Liver (tissue), 9 donors: ENCODE results near the gene CFDP1. TPM values are rescaled to one million over a fixed set of nuclear protein-coding genes. Genes with fewer than 3 reads are reported as not detected.

Source experiments
- DNase-seq: peaks from one replicate; pipeline ENCODE4 v3.0.0-alpha.2; 2017; ENCODE audit warnings: low spot score
- H3K27ac ChIP-seq, 2 donors: one replicate each; pipeline ENCODE4 v1.7.0; 2013; ENCODE audit warnings: inconsistent platforms in 2 of 2, low read length in 2 of 2, control low read depth in 1 of 2, low read depth in 1 of 2, mild to moderate bottlenecking in 1 of 2
- H3K27me3 ChIP-seq, 4 donors: one replicate each; pipeline versions ENCODE4 v1.6.1 to v1.7.0; 2013; ENCODE audit warnings: low read length in 3 of 4, inconsistent platforms in 1 of 4, mild to moderate bottlenecking in 1 of 4, moderate library complexity in 1 of 4; ENCODE audit not compliant: control insufficient read depth in 4 of 4, insufficient read depth in 4 of 4
- H3K36me3 ChIP-seq, 4 donors: one replicate each; pipeline versions ENCODE4 v1.6.1 to v1.7.0; 2013; ENCODE audit warnings: low read length in 3 of 4, mild to moderate bottlenecking in 3 of 4, low read depth in 1 of 4, moderate library complexity in 1 of 4; ENCODE audit not compliant: control insufficient read depth in 4 of 4, insufficient read depth in 3 of 4
- H3K4me1 ChIP-seq, 4 donors: one replicate each; pipeline versions ENCODE4 v1.6.1 to v1.7.0; 2013; ENCODE audit warnings: low read length in 3 of 4, mild to moderate bottlenecking in 3 of 4, moderate library complexity in 1 of 4; ENCODE audit not compliant: control insufficient read depth in 4 of 4, insufficient read depth in 4 of 4
- H3K4me3 ChIP-seq, 3 donors: one replicate each; pipeline versions ENCODE4 v1.6.1 to v1.7.0; 2013; ENCODE audit warnings: low read length in 3 of 3, control low read depth in 1 of 3, low read depth in 1 of 3, mild to moderate bottlenecking in 1 of 3
- H3K9ac ChIP-seq, 2 donors: one replicate each; pipeline ENCODE4 v1.7.0; 2013; ENCODE audit warnings: low read length in 2 of 2, mild to moderate bottlenecking in 2 of 2, moderate library complexity in 2 of 2, control low read depth in 1 of 2, low read depth in 1 of 2
- H3K9me3 ChIP-seq, 4 donors: one replicate each; pipeline versions ENCODE4 v1.6.1 to v1.7.0; 2013; ENCODE audit warnings: low read length in 3 of 4; ENCODE audit not compliant: control insufficient read depth in 4 of 4
- EGR1 ChIP-seq, 2 donors: IDR thresholded peaks; 2 replicates each; pipeline ENCODE4 v1.6.1; 2016 to 2018; ENCODE audit warnings: antibody characterized with exemption in 2 of 2, low read depth in 2 of 2
- FOXA1 ChIP-seq: IDR thresholded peaks from 2 replicates; pipeline ENCODE4 v1.6.1; 2016; ENCODE audit warnings: antibody characterized with exemption
- FOXA2 ChIP-seq: IDR thresholded peaks from 2 replicates; pipeline ENCODE4 v1.6.1; 2016; ENCODE audit warnings: antibody characterized with exemption
- GABPA ChIP-seq, 2 donors: IDR thresholded peaks in 1 of 2; conservative IDR thresholded peaks in 1 of 2; 2 replicates each; pipeline ENCODE4 v1.6.1; 2016; ENCODE audit warnings: antibody characterized with exemption in 2 of 2, mild to moderate bottlenecking in 1 of 2, moderate library complexity in 1 of 2
- HNF4A ChIP-seq, 2 donors: conservative IDR thresholded peaks; 2 replicates each; pipeline ENCODE4 v1.6.1; 2016; ENCODE audit warnings: antibody characterized with exemption in 2 of 2, mild to moderate bottlenecking in 2 of 2
- HNF4G ChIP-seq: IDR thresholded peaks from 2 replicates; pipeline ENCODE4 v1.6.1; 2016; ENCODE audit warnings: antibody characterized with exemption
- JUND ChIP-seq, 2 donors: IDR thresholded peaks; 2 replicates each; pipeline ENCODE4 v1.6.1; 2016; ENCODE audit warnings: antibody characterized with exemption in 2 of 2
- NR2F2 ChIP-seq: IDR thresholded peaks from 2 replicates; pipeline ENCODE4 v1.6.1; 2016; ENCODE audit warnings: antibody characterized with exemption
- RXRA ChIP-seq, 2 donors: IDR thresholded peaks; 2 replicates each; pipeline ENCODE4 v1.6.1; 2017 to 2018; ENCODE audit warnings: antibody characterized with exemption in 2 of 2, mild to moderate bottlenecking in 1 of 2
- SP1 ChIP-seq: IDR thresholded peaks from 2 replicates; pipeline ENCODE4 v1.6.1; 2018; ENCODE audit warnings: antibody characterized with exemption, mild to moderate bottlenecking
- TAF1 ChIP-seq: conservative IDR thresholded peaks from 2 replicates; pipeline ENCODE4 v1.6.1; 2016; ENCODE audit warnings: antibody characterized with exemption, mild to moderate bottlenecking
- YY1 ChIP-seq: IDR thresholded peaks from 2 replicates; pipeline ENCODE4 v1.6.1; 2016; ENCODE audit warnings: antibody characterized with exemption, mild to moderate bottlenecking
- WGBS: extraction: QIAGEN DNeasy Blood & Tissue Kit; methylation state at CpG from one replicate; pipeline ENCODE4 v1.1.7; 2013; 5-methylcytosine and 5-hydroxymethylcytosine counted together
- polyA plus RNA-seq, 2 donors: library from polyadenylated mRNA; stranded (reverse) in 1 of 2; unstranded in 1 of 2; fragments of 200-250 nt in 1 of 2; fragments of >200 nt in 1 of 2; fragmentation: Nextera tagmentation in 1 of 2; extraction: Ambion mirVana in 1 of 2; gene quantifications; one replicate each; pipeline versions ENCODE4 v1.2.1 to v1.2.3, GENCODE V29; 2013 to 2015
- total RNA-seq, 2 donors: library from RNA; depleted of rRNA; stranded (reverse); fragments of >200 nt; gene quantifications; one replicate each; pipeline ENCODE4 v1.2.3, GENCODE V29; 2014
- TF ChIP-seq, protein P1 (sequence below): IDR thresholded peaks from 2 replicates; pipeline ENCODE4 v1.6.1; 2016; ENCODE audit warnings: antibody characterized with exemption
- TF ChIP-seq, protein P2 (sequence below): IDR thresholded peaks from 2 replicates; pipeline ENCODE4 v1.6.1; 2016; ENCODE audit warnings: antibody characterized with exemption, mild to moderate bottlenecking
- TF ChIP-seq, protein P3 (sequence below): IDR thresholded peaks from 2 replicates; pipeline ENCODE4 v1.6.1; 2016; ENCODE audit warnings: antibody characterized with exemption
- TF ChIP-seq, protein P4 (sequence below): fragments of 150-350 bp; IDR thresholded peaks from 2 replicates; pipeline ENCODE4 v1.5.1; 2017; ENCODE audit warnings: improper control_type of control experiment, low read depth, low read length; ENCODE audit not compliant: missing input control
- donor health status: healthy.
- donor health status: healthy.
- donor health status: healthy.
- donor health status: healthy.
- donor health status: healthy.

Gene CFDP1
- total and polyA plus RNA-seq, 4 donors = 20.5 to 49.2 (median 33.9) TPM

DNA sequence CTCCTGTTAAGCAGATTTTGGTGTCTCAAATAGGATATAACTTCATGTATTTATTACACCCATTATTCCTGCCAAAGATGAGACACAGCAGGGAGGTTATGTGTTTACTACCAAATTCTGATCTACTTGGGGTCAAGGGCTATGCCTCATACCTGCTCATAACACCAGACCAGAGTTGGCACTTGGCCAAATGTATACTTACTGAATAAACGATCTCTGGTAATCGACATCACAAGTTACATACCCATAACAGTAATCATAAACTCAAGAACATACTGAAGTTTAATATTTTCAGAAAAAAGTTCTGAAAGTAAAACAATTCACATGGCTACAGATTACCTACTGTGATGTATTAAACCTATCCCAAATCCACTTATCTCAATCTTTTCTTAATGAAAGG lies 28.3 kb upstream of the CFDP1 start:
- H3K36me3 ChIP-seq = no peaks in the 10 kb centered on the region
- TF ChIP-seq HNF4A (conservative IDR thresholded peaks at IDR 0.05) (no peak), HNF4G (no peak), TAF1 (no peak), SP1 (no peak), NR2F2 (no peak), JUND (IDR thresholded peaks at IDR 0.05) (no peak), FOXA1 (no peak), EGR1 (IDR thresholded peaks at IDR 0.05; ENCODE audit: low read depth in 2 of 2) (no peak), FOXA2 (no peak), GABPA (IDR thresholded peaks at IDR 0.05 in 1 of 2, conservative IDR thresholded peaks at IDR 0.05 in 1 of 2) (no peak)
- TF ChIP-seq, protein P1, sequence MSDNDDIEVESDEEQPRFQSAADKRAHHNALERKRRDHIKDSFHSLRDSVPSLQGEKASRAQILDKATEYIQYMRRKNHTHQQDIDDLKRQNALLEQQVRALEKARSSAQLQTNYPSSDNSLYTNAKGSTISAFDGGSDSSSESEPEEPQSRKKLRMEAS = no peak

DNA sequence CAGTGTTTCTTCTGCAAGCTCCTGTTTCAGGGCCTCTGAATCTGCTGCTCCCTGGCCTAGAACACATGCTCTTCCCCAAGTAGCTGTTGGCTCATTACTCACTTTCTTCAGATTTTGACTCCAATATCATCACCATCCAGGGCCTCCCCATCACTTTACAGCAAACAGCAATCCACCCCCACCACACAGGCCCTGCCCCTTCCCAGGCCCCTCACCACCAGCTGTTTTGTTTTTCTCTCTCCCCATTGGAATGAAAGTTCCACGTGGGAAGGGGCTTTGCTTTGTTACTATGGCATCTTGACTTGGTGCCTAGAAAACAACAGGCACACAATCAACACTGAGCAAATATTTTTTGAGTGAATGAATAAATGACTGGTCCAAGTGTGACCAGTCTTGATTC lies 27.1 kb upstream of the CFDP1 start:
- no peak for DNase-seq

More for the DNA sequence above, 28.3 kb upstream of the CFDP1 start:
- H3K4me3 ChIP-seq = no peak overlapping the region
- no peaks in the 10 kb centered on the region for H3K27me3 ChIP-seq
- WGBS = 81% methylated on average over 2 of the region's 2 CpGs
- no peak overlapping the region for H3K9ac ChIP-seq
- H3K4me1 ChIP-seq = peaks cover 0 to 11% (median 8%) of the 10 kb centered on the region in 4 donors
- DNase-seq = no peak
- no peak overlapping the region for H3K27ac ChIP-seq
- no peaks in the 10 kb centered on the region for H3K9me3 ChIP-seq

More for the DNA sequence above, 27.1 kb upstream of the CFDP1 start:
- H3K4me3 ChIP-seq = no peak overlapping the region
- H3K9me3 ChIP-seq = no peaks in the 10 kb centered on the region
- no peaks in the 10 kb centered on the region for H3K27me3 ChIP-seq
- no peak overlapping the region for H3K9ac ChIP-seq
- H3K27ac ChIP-seq = no peak overlapping the region
- no peak for TF ChIP-seq FOXA2
- TF ChIP-seq, protein P2, sequence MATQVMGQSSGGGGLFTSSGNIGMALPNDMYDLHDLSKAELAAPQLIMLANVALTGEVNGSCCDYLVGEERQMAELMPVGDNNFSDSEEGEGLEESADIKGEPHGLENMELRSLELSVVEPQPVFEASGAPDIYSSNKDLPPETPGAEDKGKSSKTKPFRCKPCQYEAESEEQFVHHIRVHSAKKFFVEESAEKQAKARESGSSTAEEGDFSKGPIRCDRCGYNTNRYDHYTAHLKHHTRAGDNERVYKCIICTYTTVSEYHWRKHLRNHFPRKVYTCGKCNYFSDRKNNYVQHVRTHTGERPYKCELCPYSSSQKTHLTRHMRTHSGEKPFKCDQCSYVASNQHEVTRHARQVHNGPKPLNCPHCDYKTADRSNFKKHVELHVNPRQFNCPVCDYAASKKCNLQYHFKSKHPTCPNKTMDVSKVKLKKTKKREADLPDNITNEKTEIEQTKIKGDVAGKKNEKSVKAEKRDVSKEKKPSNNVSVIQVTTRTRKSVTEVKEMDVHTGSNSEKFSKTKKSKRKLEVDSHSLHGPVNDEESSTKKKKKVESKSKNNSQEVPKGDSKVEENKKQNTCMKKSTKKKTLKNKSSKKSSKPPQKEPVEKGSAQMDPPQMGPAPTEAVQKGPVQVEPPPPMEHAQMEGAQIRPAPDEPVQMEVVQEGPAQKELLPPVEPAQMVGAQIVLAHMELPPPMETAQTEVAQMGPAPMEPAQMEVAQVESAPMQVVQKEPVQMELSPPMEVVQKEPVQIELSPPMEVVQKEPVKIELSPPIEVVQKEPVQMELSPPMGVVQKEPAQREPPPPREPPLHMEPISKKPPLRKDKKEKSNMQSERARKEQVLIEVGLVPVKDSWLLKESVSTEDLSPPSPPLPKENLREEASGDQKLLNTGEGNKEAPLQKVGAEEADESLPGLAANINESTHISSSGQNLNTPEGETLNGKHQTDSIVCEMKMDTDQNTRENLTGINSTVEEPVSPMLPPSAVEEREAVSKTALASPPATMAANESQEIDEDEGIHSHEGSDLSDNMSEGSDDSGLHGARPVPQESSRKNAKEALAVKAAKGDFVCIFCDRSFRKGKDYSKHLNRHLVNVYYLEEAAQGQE = no peak
- TF ChIP-seq, protein P3, sequence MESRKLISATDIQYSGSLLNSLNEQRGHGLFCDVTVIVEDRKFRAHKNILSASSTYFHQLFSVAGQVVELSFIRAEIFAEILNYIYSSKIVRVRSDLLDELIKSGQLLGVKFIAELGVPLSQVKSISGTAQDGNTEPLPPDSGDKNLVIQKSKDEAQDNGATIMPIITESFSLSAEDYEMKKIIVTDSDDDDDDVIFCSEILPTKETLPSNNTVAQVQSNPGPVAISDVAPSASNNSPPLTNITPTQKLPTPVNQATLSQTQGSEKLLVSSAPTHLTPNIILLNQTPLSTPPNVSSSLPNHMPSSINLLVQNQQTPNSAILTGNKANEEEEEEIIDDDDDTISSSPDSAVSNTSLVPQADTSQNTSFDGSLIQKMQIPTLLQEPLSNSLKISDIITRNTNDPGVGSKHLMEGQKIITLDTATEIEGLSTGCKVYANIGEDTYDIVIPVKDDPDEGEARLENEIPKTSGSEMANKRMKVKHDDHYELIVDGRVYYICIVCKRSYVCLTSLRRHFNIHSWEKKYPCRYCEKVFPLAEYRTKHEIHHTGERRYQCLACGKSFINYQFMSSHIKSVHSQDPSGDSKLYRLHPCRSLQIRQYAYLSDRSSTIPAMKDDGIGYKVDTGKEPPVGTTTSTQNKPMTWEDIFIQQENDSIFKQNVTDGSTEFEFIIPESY = no peak
- TF ChIP-seq RXRA (IDR thresholded peaks at IDR 0.05) = no peak
- TF ChIP-seq, protein P4, sequence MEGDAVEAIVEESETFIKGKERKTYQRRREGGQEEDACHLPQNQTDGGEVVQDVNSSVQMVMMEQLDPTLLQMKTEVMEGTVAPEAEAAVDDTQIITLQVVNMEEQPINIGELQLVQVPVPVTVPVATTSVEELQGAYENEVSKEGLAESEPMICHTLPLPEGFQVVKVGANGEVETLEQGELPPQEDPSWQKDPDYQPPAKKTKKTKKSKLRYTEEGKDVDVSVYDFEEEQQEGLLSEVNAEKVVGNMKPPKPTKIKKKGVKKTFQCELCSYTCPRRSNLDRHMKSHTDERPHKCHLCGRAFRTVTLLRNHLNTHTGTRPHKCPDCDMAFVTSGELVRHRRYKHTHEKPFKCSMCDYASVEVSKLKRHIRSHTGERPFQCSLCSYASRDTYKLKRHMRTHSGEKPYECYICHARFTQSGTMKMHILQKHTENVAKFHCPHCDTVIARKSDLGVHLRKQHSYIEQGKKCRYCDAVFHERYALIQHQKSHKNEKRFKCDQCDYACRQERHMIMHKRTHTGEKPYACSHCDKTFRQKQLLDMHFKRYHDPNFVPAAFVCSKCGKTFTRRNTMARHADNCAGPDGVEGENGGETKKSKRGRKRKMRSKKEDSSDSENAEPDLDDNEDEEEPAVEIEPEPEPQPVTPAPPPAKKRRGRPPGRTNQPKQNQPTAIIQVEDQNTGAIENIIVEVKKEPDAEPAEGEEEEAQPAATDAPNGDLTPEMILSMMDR = no peak
- TF ChIP-seq FOXA1 = no peak
- no peak for TF ChIP-seq YY1
- TF ChIP-seq, protein P1 = no peak
- 54% methylated on average over 1 of the region's 1 CpG for WGBS
- no peaks in the 10 kb centered on the region for H3K36me3 ChIP-seq
- peaks cover 0 to 11% (median 8%) of the 10 kb centered on the region in 4 donors for H3K4me1 ChIP-seq
